GM12864 (cell line): Measurements from ENCODE around the gene CLIC4.
"Not testable (repeated sequence)": the region's sequence is repeated elsewhere in the genome, so short reads cannot be mapped to it uniquely, and the experiment has no call there.

Experiments
- DNase-seq: peaks from one replicate; pipeline ENCODE4 v3.0.0-alpha.2; 2011; ENCODE audit warnings: low read depth
- H3K4me3 ChIP-seq: 2 replicates; pipeline ENCODE4 v1.5.1; 2011; ENCODE audit warnings: mild to moderate bottlenecking, low read depth, low read length, control low read depth
- TF ChIP-seq, protein P1 (sequence below): IDR thresholded peaks from 2 replicates; pipeline ENCODE4 v1.5.1; 2011; ENCODE audit warnings: low read depth, mild to moderate bottlenecking, moderate library complexity, low read length, control low read depth, inconsistent platforms; ENCODE audit errors: missing control alignments

The CLIC4 gene

DNA sequence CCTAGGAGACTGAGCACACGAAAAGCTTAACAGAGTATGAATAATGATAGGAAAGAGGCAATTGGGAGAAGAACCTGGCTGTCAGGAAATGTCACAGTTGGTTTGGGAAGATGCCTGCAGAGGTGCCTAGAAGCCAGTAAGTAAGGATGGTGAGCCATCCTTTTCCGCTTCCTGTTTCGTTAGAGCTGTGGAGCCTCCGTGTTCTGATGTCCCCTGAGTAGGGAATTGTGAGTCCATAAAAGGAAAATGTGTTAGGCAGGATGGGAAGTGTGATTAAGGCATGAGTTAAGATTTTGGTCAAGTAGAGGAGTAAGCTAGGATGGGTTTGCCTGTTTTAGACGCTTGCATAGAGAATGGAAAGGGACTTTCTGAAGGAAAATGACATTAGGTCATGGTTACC is 9.0 kb downstream of the CLIC4 start:
- TF ChIP-seq, protein P1, sequence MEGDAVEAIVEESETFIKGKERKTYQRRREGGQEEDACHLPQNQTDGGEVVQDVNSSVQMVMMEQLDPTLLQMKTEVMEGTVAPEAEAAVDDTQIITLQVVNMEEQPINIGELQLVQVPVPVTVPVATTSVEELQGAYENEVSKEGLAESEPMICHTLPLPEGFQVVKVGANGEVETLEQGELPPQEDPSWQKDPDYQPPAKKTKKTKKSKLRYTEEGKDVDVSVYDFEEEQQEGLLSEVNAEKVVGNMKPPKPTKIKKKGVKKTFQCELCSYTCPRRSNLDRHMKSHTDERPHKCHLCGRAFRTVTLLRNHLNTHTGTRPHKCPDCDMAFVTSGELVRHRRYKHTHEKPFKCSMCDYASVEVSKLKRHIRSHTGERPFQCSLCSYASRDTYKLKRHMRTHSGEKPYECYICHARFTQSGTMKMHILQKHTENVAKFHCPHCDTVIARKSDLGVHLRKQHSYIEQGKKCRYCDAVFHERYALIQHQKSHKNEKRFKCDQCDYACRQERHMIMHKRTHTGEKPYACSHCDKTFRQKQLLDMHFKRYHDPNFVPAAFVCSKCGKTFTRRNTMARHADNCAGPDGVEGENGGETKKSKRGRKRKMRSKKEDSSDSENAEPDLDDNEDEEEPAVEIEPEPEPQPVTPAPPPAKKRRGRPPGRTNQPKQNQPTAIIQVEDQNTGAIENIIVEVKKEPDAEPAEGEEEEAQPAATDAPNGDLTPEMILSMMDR = no peak
- no peak overlapping the region for H3K4me3 ChIP-seq
- DNase-seq = no peak

GRCh38 chr1:24755323-24755722 is 10.1 kb downstream of the CLIC4 start:
- H3K4me3 ChIP-seq, DNase-seq: not testable (repeated sequence)

DNA sequence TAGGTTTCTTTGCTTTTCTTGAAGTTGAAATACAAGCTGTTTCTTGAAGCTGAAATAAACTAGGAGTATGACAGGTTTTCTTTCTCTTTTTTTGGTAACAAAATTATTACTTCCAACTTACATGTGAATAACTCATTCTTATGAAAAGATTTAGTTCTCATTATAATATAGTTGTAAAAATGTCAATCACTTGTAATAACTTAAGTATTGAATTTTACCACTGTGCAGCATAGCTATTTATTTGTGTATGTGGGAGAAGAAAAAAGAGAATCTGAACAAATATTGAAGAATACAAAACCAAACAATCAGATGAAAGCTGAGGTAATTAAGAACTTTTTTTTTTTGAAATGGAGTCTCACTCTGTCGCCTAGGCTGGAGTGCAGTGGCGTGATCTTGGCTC is 11.1 kb downstream of the CLIC4 start:
- no peak for DNase-seq
- TF ChIP-seq, protein P1 = no peak
- no peak overlapping the region for H3K4me3 ChIP-seq

DNA sequence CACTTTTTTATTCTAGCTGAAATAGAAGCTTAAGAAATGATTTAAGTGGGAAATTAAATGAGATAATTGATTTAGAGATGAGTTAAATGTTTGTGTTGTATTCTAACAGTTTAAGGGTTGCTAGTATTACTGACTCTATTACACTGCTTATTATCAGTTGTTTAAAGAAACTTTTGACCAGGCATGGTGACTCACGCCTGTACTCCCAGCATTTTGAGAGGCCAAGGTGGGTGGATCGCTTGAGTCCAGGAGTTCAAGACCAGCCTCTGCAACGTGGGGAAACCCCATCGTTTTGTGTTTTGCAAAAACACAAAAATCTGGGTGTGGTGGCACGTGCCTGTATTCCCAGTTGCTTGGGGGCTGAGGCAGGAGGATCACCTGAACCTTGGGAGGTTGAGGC is 14.2 kb downstream of the CLIC4 start:
- H3K4me3 ChIP-seq = no peak overlapping the region
- no peak for DNase-seq
- TF ChIP-seq, protein P1 = no peak

GRCh38 chr1:24761582-24761981 is 16.3 kb downstream of the CLIC4 start:
- DNase-seq = no peak
- TF ChIP-seq, protein P1 = no peak
- H3K4me3 ChIP-seq = no peak overlapping the region

GRCh38 chr1:24762133-24762676 is 17.0 kb downstream of the CLIC4 start:
- no peak overlapping the region for H3K4me3 ChIP-seq
- DNase-seq = no peak

DNA sequence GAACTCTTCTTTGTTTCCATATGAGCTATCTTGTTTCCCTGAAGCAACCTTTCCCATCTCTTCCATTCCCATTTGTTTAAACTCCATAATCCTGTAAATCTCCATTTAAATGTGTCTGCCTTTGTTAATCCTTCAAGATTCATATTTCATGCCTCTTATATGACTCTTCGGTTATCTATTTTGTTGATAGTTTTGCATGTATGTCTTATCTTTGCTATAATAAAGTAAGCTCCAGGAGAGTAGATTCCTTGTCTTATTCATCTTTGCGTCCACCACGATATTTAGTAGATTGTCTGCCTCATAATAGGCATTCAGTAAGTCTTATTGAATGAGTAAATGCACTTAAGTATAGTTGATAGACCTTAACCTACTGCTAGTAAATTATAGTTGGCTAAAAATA is 18.4 kb downstream of the CLIC4 start:
- TF ChIP-seq, protein P1 = no peak
- no peak overlapping the region for H3K4me3 ChIP-seq
- no peak for DNase-seq

More at GRCh38 chr1:24762133-24762676, 17.0 kb downstream of the CLIC4 start:
- TF ChIP-seq, protein P1 = no peak
